PC-3 (cell line): ENCODE results near the gene UMODL1.

Experiments used
- EZH2 ChIP-seq: fragments of 300-600 bp; sonication (generic); IDR thresholded peaks from one replicate; pipeline ENCODE4 v1.6.1; 2017; ENCODE audit warnings: antibody characterized with exemption, mild to moderate bottlenecking, low read length; ENCODE audit not compliant: unreplicated experiment
- TF ChIP-seq, protein P1 (sequence below): fragments of 300-600 bp; sonication (generic); conservative IDR thresholded peaks from 2 replicates; pipeline ENCODE4 v1.5.1; 2017; ENCODE audit warnings: antibody characterized with exemption, low read depth, mild to moderate bottlenecking, low read length

DNA sequence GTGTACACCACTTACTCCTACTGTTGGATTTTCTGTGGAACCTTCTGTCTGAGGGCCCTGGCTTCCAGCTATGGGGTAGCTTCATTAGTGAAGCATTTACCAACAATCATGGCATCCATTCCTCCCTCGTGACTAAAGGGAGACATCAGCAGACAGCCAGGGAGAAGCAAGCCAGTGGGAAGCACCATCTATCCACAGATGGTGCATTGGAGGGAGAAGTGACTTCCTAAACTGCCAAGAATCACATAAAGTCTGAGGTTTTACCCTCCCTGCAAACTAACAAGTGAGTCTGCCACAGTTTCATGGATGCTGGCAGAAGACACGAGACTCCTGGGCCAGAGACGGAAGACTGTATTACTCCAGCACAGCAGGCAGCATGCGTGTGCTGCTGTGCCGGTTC, 31.4 kb downstream of the UMODL1 start:
- TF ChIP-seq, protein P1, sequence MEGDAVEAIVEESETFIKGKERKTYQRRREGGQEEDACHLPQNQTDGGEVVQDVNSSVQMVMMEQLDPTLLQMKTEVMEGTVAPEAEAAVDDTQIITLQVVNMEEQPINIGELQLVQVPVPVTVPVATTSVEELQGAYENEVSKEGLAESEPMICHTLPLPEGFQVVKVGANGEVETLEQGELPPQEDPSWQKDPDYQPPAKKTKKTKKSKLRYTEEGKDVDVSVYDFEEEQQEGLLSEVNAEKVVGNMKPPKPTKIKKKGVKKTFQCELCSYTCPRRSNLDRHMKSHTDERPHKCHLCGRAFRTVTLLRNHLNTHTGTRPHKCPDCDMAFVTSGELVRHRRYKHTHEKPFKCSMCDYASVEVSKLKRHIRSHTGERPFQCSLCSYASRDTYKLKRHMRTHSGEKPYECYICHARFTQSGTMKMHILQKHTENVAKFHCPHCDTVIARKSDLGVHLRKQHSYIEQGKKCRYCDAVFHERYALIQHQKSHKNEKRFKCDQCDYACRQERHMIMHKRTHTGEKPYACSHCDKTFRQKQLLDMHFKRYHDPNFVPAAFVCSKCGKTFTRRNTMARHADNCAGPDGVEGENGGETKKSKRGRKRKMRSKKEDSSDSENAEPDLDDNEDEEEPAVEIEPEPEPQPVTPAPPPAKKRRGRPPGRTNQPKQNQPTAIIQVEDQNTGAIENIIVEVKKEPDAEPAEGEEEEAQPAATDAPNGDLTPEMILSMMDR, result no peak
- TF ChIP-seq EZH2, result no peak
